Keratinocyte (primary cell): Measurements from ENCODE around the gene BNC2.

Experiments used
- CTCF ChIP-seq, 3 experiments: IDR thresholded peaks in 1 of 3; conservative IDR thresholded peaks in 1 of 3; optimal IDR thresholded peaks in 1 of 3; 2 replicates in 2 of 3; 3 replicates in 1 of 3; pipeline versions ENCODE3 to v1.5.1; 2011; ENCODE audit warnings: low read length in 3 of 3, mild to moderate bottlenecking in 3 of 3, moderate library complexity in 2 of 3, control low read depth in 1 of 3, inconsistent platforms in 1 of 3; ENCODE audit not compliant: insufficient read depth in 2 of 3; ENCODE audit errors: extremely low read depth in 1 of 3
- EZH2 ChIP-seq: IDR thresholded peaks from one replicate; pipeline ENCODE4 v1.6.1; 2012; ENCODE audit warnings: inconsistent platforms, mild to moderate bottlenecking, low read length, moderate library complexity

- TF ChIP-seq CTCF (optimal IDR thresholded peaks at IDR 0.05 in 1 of 3, IDR thresholded peaks at IDR 0.05 in 1 of 3, conservative IDR thresholded peaks at IDR 0.05 in 1 of 3; ENCODE audit: extremely low read depth in 1 of 3, insufficient read depth in 2 of 3, low read length in 3 of 3) (no peak), EZH2 (no peak)
These were observed 506.6 kb downstream of the BNC2 start for GRCh38 chr9:16363916-16364315.
